Neural cell (in vitro differentiated cells): ENCODE data around the gene CDC23.

ENCODE experiments used
- POLR2AphosphoS5 ChIP-seq: IDR thresholded peaks from 2 replicates; pipeline ENCODE4 v1.6.1; 2012
- TF ChIP-seq, protein P1 (sequence below): fragments of 450-650 bp; IDR thresholded peaks from 2 replicates; pipeline ENCODE4 v1.5.1; 2014; ENCODE audit warnings: antibody characterized with exemption, mild to moderate bottlenecking, moderate library complexity; ENCODE audit not compliant: poor library complexity, severe bottlenecking

DNA sequence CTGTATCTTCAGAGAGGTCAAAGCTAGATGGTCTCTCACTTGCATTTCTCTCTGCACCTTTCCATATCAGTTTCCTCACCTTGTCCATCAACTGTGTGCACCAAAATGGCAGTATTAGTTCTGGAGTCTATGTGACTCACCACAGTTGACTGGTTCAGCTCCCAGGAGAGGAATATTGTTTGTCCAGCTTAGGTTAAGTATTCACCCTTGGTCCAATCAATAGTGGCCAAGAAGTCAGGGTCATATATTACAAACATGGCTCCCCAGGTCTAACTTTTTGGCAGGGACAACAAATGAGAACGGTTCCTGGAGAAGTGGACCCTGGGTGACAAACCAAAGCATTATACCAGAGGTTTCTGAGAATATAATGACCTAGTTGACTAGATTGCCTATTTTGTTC, 24.9 kb upstream of the CDC23 start:
- TF ChIP-seq, protein P1, sequence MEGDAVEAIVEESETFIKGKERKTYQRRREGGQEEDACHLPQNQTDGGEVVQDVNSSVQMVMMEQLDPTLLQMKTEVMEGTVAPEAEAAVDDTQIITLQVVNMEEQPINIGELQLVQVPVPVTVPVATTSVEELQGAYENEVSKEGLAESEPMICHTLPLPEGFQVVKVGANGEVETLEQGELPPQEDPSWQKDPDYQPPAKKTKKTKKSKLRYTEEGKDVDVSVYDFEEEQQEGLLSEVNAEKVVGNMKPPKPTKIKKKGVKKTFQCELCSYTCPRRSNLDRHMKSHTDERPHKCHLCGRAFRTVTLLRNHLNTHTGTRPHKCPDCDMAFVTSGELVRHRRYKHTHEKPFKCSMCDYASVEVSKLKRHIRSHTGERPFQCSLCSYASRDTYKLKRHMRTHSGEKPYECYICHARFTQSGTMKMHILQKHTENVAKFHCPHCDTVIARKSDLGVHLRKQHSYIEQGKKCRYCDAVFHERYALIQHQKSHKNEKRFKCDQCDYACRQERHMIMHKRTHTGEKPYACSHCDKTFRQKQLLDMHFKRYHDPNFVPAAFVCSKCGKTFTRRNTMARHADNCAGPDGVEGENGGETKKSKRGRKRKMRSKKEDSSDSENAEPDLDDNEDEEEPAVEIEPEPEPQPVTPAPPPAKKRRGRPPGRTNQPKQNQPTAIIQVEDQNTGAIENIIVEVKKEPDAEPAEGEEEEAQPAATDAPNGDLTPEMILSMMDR: no peak
- TF ChIP-seq POLR2AphosphoS5: no peak
